Stomach (tissue), 19 donors: Measurements from ENCODE around the gene CLIC1. TPM values are rescaled to one million over a fixed set of nuclear protein-coding genes. Genes with fewer than 3 reads are reported as not detected.
A peak's percentile ranks its signal among the peaks of the same experiment; 100 is the strongest.

ENCODE experiments used
- DNase-seq, 2 donors: peaks; one replicate each; pipeline versions ENCODE4 v3.0.0 to v3.0.0-alpha.2; 2013 to 2019
- H3K27ac ChIP-seq, 5 donors: fragments of 200-600 bp in 4 of 5; sonication (generic) in 4 of 5; one replicate each; pipeline ENCODE4 v1.5.1; 2013 to 2019; ENCODE audit warnings: mild to moderate bottlenecking in 1 of 5, moderate library complexity in 1 of 5
- H3K27me3 ChIP-seq, 3 donors: fragments of 200-600 bp; sonication (generic); one replicate each; pipeline ENCODE4 v1.5.1; 2017 to 2019; ENCODE audit warnings: mixed run types in 1 of 3
- H3K36me3 ChIP-seq, 4 donors: fragments of 200-600 bp; sonication (generic); 1 replicate in 3 of 4; 2 replicates in 1 of 4; pipeline ENCODE4 v1.5.1; 2016 to 2019
- H3K4me1 ChIP-seq, 4 donors: fragments of 200-600 bp; sonication (generic); one replicate each; pipeline ENCODE4 v1.5.1; 2016 to 2019
- H3K4me3 ChIP-seq, 4 donors: fragments of 200-600 bp; sonication (generic) in 3 of 4; one replicate each; pipeline ENCODE4 v1.5.1; 2016 to 2019; ENCODE audit warnings: mild to moderate bottlenecking in 1 of 4
- H3K9me3 ChIP-seq, 4 donors: fragments of 200-600 bp; sonication (generic); one replicate each; pipeline ENCODE4 v1.5.1; 2016 to 2019
- CTCF ChIP-seq, 7 experiments: fragments of 450-650 bp in 4 of 7; fragments of 200-600 bp in 3 of 7; sonication (generic) in 3 of 7; IDR thresholded peaks; one replicate each; pipeline ENCODE4 v1.5.1; 2016 to 2019; ENCODE audit warnings: antibody characterized with exemption in 7 of 7, control low read depth in 2 of 7, mild to moderate bottlenecking in 1 of 7
- EP300 ChIP-seq: sonication (generic); formaldehyde crosslinking; IDR thresholded peaks from one replicate; pipeline ENCODE4 v1.6.1; 2017; ENCODE audit warnings: antibody characterized with exemption
- POLR2A ChIP-seq, 4 donors: fragments of 450-650 bp; IDR thresholded peaks; one replicate each; pipeline ENCODE4 v1.6.1; 2016; ENCODE audit warnings: antibody characterized with exemption in 4 of 4, control low read depth in 2 of 4, mild to moderate bottlenecking in 1 of 4, moderate library complexity in 1 of 4
- POLR2AphosphoS5 ChIP-seq, 3 donors: sonication (generic); formaldehyde crosslinking; IDR thresholded peaks; one replicate each; pipeline ENCODE4 v1.6.1; 2016; ENCODE audit warnings: antibody characterized with exemption in 3 of 3
- WGBS, 5 donors: extraction: QIAGEN DNeasy Blood & Tissue Kit in 3 of 5; methylation state at CpG; one replicate each; pipeline versions ENCODE4 v1.1.5 to v1.1.7; 2013 to 2018; 5-methylcytosine and 5-hydroxymethylcytosine counted together
- intact Hi-C: fragments of 100-400 bp; cut with DNase I; formaldehyde crosslinking; loops from one replicate; pipeline ENCODE4 v1.15.1; 2023; ENCODE audit warnings: low total_unique reads
- long read RNA-seq, 10 donors: transcript quantifications; one replicate each; lab custom pipeline, GENCODE V29; 2026
- polyA plus RNA-seq, 3 donors: library from polyadenylated mRNA; stranded (reverse); fragments of 200-250 nt; gene quantifications; one replicate each; pipeline ENCODE4 v1.2.3, GENCODE V29; 2013
- total RNA-seq, 5 donors: library from RNA; depleted of rRNA; stranded (reverse); fragments of >200 nt; gene quantifications; one replicate each; pipeline versions ENCODE4 v1.1.0 to v1.2.3, GENCODE V29; 2014 to 2016
- donor health status: healthy with polysubstance abuse.
- donor health status: Bipolar disorder and iron deficiency.
- donor health status: healthy.

The CLIC1 gene
- total RNA-seq: 100 to 1,000 TPM in 4 of 5 donors, 10 to 100 TPM in 1; 33.8 to 381 (median 117) TPM
- polyA plus RNA-seq: 100 to 1,000 TPM; 331 to 597 (median 348) TPM
- long read RNA-seq, donor 1, transcript CLIC1-208 (6 exons, 1,254 nt): major isoform, 75 of 118 reads
- long read RNA-seq, donor 1, partial matches to known transcripts: 39 of 118 reads
- long read RNA-seq, donor 1, other reads (novel, unspliced or antisense): 0 of 118 reads
- long read RNA-seq, donor 2, transcript CLIC1-208 (6 exons, 1,254 nt): major isoform, 122 of 181 reads
- long read RNA-seq, donor 2, partial matches to known transcripts: 55 of 181 reads
- long read RNA-seq, donor 2, other reads (novel, unspliced or antisense): 0 of 181 reads
- long read RNA-seq, donor 3, transcript CLIC1-208 (6 exons, 1,254 nt): major isoform, 76 of 99 reads
- long read RNA-seq, donor 3, partial matches to known transcripts: 21 of 99 reads
- long read RNA-seq, donor 3, other reads (novel, unspliced or antisense): 0 of 99 reads
- long read RNA-seq, donor 4, transcript CLIC1-208 (6 exons, 1,254 nt): major isoform, 18 of 19 reads
- long read RNA-seq, donor 4, partial matches to known transcripts: 0 of 19 reads
- long read RNA-seq, donor 4, other reads (novel, unspliced or antisense): 0 of 19 reads
- long read RNA-seq, donor 5, transcript CLIC1-208 (6 exons, 1,254 nt): major isoform, 94 of 138 reads
- long read RNA-seq, donor 5, partial matches to known transcripts: 41 of 138 reads
- long read RNA-seq, donor 5, other reads (novel, unspliced or antisense): 0 of 138 reads
- long read RNA-seq, donor 6, transcript CLIC1-208 (6 exons, 1,254 nt): major isoform, 285 of 423 reads
- long read RNA-seq, donor 6, partial matches to known transcripts: 118 of 423 reads
- long read RNA-seq, donor 6, other reads (novel, unspliced or antisense): 15 of 423 reads
- long read RNA-seq, donor 7, transcript CLIC1-210 (7 exons, 1,098 nt): minor isoform, 6 of 359 reads
- long read RNA-seq, donor 7, transcript CLIC1-208 (6 exons, 1,254 nt): major isoform, 206 of 359 reads
- long read RNA-seq, donor 7, partial matches to known transcripts: 146 of 359 reads
- long read RNA-seq, donor 7, other reads (novel, unspliced or antisense): 0 of 359 reads
- long read RNA-seq, donor 8, transcript CLIC1-208 (6 exons, 1,254 nt): major isoform, 104 of 159 reads
- long read RNA-seq, donor 8, partial matches to known transcripts: 52 of 159 reads
- long read RNA-seq, donor 8, other reads (novel, unspliced or antisense): 0 of 159 reads
- long read RNA-seq, donor 9, transcript CLIC1-208 (6 exons, 1,254 nt): major isoform, 124 of 190 reads
- long read RNA-seq, donor 9, partial matches to known transcripts: 64 of 190 reads
- long read RNA-seq, donor 9, other reads (novel, unspliced or antisense): 0 of 190 reads
- long read RNA-seq, donor 10, transcript CLIC1-208 (6 exons, 1,254 nt): major isoform, 82 of 110 reads
- long read RNA-seq, donor 10, partial matches to known transcripts: 28 of 110 reads
- long read RNA-seq, donor 10, other reads (novel, unspliced or antisense): 0 of 110 reads

- Histone ChIP-seq H3K4me3 (peak within 1 kb of the TSS; percentile 67 to 85 (median 75)), H3K27me3 (no peaks in the 10 kb centered on the region), H3K36me3 (peaks cover 28 to 33% (median 32%) of the 10 kb centered on the region in 4 donors), H3K9me3 (no peaks in the 10 kb centered on the region), H3K27ac (peak within 1 kb of the TSS; percentile 94 to 97 (median 95)), H3K4me1 (peaks cover 55 to 83% (median 68%) of the 10 kb centered on the region in 4 donors)
- 0 to 1% (median 0%) methylated on average over 22 to 24 of the region's 24 CpGs for WGBS, 5 donors
- intact Hi-C loops: no loop called here
- TF ChIP-seq POLR2A (IDR thresholded peaks at IDR 0.05) (peak in 2 of 4 donors; percentile 70 to 87), POLR2AphosphoS5 (IDR thresholded peaks at IDR 0.05) (peak in 2 of 3 donors; percentile 96 to 97), EP300 (no peak)
- DNase-seq: peak; percentile 87 to 96
Observed at GRCh38 chr6:31736021-31736767, at the start of gene CLIC1. Gene CLIC1, minus strand, starts transcription at chr6:31736530. Its CDS starts 230 bp downstream, at chr6:31736300.

GRCh38 chr6:31785475-31785874 is 49.1 kb upstream of the CLIC1 start:
- no peaks in the 10 kb centered on the region for H3K9me3 ChIP-seq
- H3K27me3 ChIP-seq: no peaks in the 10 kb centered on the region
- no peaks in the 10 kb centered on the region for H3K4me1 ChIP-seq
- TF ChIP-seq POLR2A (IDR thresholded peaks at IDR 0.05) (no peak), CTCF (IDR thresholded peaks at IDR 0.05) (no peak), EP300 (no peak), POLR2AphosphoS5 (IDR thresholded peaks at IDR 0.05) (no peak)
- 91 to 98% (median 96%) methylated on average over 11 of the region's 11 CpGs for WGBS, 5 donors
- no peak for DNase-seq
- no peak overlapping the region for H3K27ac ChIP-seq
- intact Hi-C loops: no loop called here
- H3K4me3 ChIP-seq: no peak overlapping the region
- peaks cover 50 to 86% (median 77%) of the 10 kb centered on the region in 4 donors for H3K36me3 ChIP-seq

DNA sequence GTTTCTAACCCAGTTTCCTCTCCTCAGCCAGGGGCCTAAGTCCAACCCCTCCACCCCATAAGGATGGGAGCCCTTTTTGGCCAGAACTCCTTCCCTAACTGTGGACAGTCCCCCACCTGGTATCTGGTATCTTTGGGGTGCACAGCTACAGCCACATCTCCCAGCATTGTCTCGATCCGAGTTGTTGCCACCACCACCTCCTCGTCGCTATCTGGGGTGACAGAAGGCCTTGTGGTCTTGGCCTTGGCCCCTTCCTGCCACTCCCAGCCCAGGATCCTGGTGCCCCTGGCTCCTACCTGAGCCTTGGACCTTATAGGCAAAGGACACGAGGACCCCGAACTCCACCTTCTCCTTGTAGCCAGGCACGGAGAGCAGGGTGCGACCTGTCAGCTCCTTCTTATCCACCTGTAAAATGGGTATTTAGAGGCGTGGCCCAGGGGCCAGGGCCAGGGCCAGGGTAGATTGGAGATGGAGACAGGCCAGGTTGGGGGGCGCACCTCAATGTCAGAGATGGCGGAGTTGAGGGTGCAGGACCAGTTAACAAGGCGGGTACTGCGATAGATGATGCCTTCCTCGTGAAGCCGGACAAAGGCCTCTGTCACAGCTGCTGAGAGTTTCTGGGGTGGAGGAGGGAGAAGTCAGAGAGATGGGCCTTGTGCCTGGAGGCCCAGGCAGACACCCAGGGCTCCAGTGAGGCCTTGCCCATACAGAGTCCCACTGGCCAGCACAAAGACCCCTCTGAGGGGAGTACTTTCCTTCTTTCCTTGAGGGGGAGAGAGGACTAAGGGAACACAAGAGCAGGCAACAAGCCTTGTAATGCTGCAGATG is 48.0 kb upstream of the CLIC1 start:
- no peak for DNase-seq
- WGBS, 5 donors: 91 to 97% (median 95%) methylated on average over 15 of the region's 15 CpGs
- Histone ChIP-seq H3K9me3 (no peaks in the 10 kb centered on the region), H3K36me3 (peaks cover 62 to 92% (median 85%) of the 10 kb centered on the region in 4 donors), H3K4me3 (no peak overlapping the region), H3K4me1 (no peaks in the 10 kb centered on the region), H3K27me3 (no peaks in the 10 kb centered on the region), H3K27ac (no peak overlapping the region)
- intact Hi-C loops: no loop called here
- TF ChIP-seq POLR2A (IDR thresholded peaks at IDR 0.05): no peak
- TF ChIP-seq CTCF (IDR thresholded peaks at IDR 0.05): no peak
- no peak for TF ChIP-seq EP300
- TF ChIP-seq POLR2AphosphoS5 (IDR thresholded peaks at IDR 0.05): no peak
